ENCODE measurements around the gene SLC16A11. TPM values are rescaled to one million over a fixed set of nuclear protein-coding genes. Genes with fewer than 3 reads are reported as not detected.

SLC16A11 gene
- total RNA-seq, 1 experiment from 2014 or later, result 0.48 TPM

DNA sequence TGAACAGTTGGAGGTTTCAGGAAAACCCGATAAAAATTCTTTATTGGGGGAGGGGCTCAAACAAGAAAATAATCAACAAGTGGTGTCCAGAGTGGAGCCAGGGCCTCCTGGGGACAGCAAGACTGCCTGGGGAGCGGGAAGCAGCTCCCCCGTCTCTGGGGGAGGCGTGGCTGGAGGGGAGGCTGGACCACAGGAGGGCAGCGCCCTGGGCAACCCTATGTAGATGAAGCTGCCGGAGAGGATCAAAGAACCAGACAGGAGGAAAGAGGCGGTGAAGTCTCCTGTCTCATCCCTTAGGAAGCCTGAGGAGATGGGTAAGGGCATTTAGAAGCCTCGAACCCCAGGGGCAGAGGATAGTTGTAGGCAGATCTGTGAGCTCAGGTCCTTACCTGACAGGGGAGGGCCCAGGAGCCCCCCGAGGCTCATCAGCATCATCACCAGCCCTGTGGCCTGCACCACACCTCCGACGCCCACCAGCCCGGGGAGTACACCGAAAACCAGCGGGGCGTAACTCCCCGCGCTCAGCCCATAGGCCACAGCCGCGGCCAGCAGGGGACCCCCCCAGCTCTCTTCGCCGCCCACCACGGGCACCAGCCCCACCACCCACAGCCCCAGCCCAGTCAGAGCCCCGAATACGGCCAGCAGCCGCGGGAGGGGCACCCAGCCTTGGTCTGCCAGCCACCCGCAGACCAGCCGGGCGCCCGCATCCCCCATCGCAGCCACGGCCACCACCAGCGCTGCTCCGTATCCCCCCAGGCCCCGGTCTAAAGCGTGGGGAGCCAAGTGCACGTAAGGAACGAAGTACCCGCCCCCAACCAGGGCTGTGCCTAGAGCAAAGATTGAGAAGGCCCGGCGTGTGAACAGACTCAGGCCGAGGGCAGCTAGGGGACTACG is 2.0 kb downstream of the SLC16A11 start (continued):
- TF ChIP-seq ZNF671 (CRISPR knock-in tag; IDR thresholded peaks at IDR 0.05) (no peak), RELA (CRISPR knock-in tag; IDR thresholded peaks at IDR 0.05; ENCODE audit: borderline replicate concordance) (no peak), TEAD4 (CRISPR knock-in tag; IDR thresholded peaks at IDR 0.05) (no peak)

DNA sequence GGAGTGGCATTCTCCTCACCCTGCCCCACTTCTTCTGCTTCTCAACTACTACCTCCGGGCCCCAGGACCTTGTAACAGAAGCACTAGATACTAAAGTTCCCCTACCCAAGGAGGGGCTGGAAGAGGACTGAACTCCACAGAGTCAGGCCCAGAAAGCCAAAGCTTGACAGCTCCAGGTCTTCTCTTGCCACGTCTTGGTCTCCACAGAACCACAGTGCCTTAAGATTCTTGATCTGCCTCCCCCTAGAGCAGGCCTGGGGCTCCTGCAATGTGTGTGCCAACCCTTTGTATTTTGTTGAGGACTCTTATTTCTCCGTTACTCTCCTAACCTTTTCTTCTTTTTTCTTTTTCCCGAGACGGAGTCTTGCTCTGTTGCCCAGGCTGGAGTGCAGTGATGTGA is 4.1 kb downstream of the SLC16A11 start:
- H3K36me3 Mint-ChIP-seq, result no peaks in the 10 kb centered on the region
- no peak overlapping the region for H3K4me3 Mint-ChIP-seq
- H3K9me3 Mint-ChIP-seq, result no peaks in the 10 kb centered on the region
- ChIA-PET CTCF (interaction anchor here (1.2 to 1.5 kb wide), 3 partner anchors 16 to 125 kb away, joined by 3 read pairs; no protein-coding TSS in a partner anchor), POLR2A (no interaction called here)
- ATAC-seq, result no peak
- peaks cover 29% of the 10 kb centered on the region for H3K4me1 Mint-ChIP-seq
- H3K27me3 Mint-ChIP-seq (ENCODE audit: low read depth), result peaks cover 48% of the 10 kb centered on the region
- H3K27ac Mint-ChIP-seq, result no peak overlapping the region
- TF ChIP-seq, protein P1, sequence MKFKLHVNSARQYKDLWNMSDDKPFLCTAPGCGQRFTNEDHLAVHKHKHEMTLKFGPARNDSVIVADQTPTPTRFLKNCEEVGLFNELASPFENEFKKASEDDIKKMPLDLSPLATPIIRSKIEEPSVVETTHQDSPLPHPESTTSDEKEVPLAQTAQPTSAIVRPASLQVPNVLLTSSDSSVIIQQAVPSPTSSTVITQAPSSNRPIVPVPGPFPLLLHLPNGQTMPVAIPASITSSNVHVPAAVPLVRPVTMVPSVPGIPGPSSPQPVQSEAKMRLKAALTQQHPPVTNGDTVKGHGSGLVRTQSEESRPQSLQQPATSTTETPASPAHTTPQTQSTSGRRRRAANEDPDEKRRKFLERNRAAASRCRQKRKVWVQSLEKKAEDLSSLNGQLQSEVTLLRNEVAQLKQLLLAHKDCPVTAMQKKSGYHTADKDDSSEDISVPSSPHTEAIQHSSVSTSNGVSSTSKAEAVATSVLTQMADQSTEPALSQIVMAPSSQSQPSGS (CRISPR knock-in tag; IDR thresholded peaks at IDR 0.05; ENCODE audit: borderline replicate concordance, low read depth), result no peak
- TF ChIP-seq ZNF281 (CRISPR knock-in tag; IDR thresholded peaks at IDR 0.05), result no peak
- TF ChIP-seq ZBTB21 (CRISPR knock-in tag; IDR thresholded peaks at IDR 0.05; ENCODE audit: borderline replicate concordance), result no peak
- TF ChIP-seq ZMAT4 (CRISPR knock-in tag; IDR thresholded peaks at IDR 0.05), result no peak
- no peak for TF ChIP-seq OVOL2 (CRISPR knock-in tag; IDR thresholded peaks at IDR 0.05; ENCODE audit: borderline replicate concordance)
- no peak for TF ChIP-seq SP1 (CRISPR knock-in tag; conservative IDR thresholded peaks at IDR 0.05)
- no peak for TF ChIP-seq NR2C2 (CRISPR knock-in tag; IDR thresholded peaks at IDR 0.05)
- TF ChIP-seq ZNF425 (CRISPR knock-in tag; conservative IDR thresholded peaks at IDR 0.05), result no peak
- DNase-seq (ENCODE audit: low spot score), result no peak

DNA sequence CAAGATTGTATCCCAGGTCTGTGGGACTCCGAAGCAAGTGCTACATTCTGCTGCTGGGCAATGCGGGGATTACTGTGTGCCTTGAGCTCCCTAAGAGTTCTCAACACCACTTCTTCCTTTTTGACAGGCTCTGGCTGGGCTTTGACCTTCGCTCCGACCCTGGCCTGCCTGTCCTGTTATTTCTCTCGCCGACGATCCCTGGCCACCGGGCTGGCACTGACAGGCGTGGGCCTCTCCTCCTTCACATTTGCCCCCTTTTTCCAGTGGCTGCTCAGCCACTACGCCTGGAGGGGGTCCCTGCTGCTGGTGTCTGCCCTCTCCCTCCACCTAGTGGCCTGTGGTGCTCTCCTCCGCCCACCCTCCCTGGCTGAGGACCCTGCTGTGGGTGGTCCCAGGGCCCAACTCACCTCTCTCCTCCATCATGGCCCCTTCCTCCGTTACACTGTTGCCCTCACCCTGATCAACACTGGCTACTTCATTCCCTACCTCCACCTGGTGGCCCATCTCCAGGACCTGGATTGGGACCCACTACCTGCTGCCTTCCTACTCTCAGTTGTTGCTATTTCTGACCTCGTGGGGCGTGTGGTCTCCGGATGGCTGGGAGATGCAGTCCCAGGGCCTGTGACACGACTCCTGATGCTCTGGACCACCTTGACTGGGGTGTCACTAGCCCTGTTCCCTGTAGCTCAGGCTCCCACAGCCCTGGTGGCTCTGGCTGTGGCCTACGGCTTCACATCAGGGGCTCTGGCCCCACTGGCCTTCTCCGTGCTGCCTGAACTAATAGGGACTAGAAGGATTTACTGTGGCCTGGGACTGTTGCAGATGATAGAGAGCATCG is 5.6 kb downstream of the SLC16A11 start:
- Mint-ChIP-seq H3K36me3 (no peaks in the 10 kb centered on the region), H3K27me3 (ENCODE audit: low read depth) (peaks cover 32% of the 10 kb centered on the region), H3K9me3 (no peaks in the 10 kb centered on the region), H3K27ac (no peak overlapping the region), H3K4me1 (peaks cover 29% of the 10 kb centered on the region), H3K4me3 (no peak overlapping the region)
- ChIA-PET CTCF (interaction anchor here (0.8 to 1.5 kb wide), 6 partner anchors 14 to 176 kb away, joined by 3 to 5 read pairs (median 4); no protein-coding TSS in a partner anchor), POLR2A (no interaction called here)
- DNase-seq (ENCODE audit: low spot score), result no peak
- ATAC-seq, result no peak
- no peak for TF ChIP-seq ZNF423 (CRISPR knock-in tag; IDR thresholded peaks at IDR 0.05)
- TF ChIP-seq GTF2I (CRISPR knock-in tag; conservative IDR thresholded peaks at IDR 0.05), result no peak
- no peak for TF ChIP-seq CREB1 (CRISPR knock-in tag; IDR thresholded peaks at IDR 0.05)
- TF ChIP-seq, protein P2, sequence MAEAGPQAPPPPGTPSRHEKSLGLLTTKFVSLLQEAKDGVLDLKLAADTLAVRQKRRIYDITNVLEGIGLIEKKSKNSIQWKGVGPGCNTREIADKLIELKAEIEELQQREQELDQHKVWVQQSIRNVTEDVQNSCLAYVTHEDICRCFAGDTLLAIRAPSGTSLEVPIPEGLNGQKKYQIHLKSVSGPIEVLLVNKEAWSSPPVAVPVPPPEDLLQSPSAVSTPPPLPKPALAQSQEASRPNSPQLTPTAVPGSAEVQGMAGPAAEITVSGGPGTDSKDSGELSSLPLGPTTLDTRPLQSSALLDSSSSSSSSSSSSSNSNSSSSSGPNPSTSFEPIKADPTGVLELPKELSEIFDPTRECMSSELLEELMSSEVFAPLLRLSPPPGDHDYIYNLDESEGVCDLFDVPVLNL (CRISPR knock-in tag; IDR thresholded peaks at IDR 0.05; ENCODE audit: borderline replicate concordance, low read depth), result no peak
- TF ChIP-seq, protein P3, sequence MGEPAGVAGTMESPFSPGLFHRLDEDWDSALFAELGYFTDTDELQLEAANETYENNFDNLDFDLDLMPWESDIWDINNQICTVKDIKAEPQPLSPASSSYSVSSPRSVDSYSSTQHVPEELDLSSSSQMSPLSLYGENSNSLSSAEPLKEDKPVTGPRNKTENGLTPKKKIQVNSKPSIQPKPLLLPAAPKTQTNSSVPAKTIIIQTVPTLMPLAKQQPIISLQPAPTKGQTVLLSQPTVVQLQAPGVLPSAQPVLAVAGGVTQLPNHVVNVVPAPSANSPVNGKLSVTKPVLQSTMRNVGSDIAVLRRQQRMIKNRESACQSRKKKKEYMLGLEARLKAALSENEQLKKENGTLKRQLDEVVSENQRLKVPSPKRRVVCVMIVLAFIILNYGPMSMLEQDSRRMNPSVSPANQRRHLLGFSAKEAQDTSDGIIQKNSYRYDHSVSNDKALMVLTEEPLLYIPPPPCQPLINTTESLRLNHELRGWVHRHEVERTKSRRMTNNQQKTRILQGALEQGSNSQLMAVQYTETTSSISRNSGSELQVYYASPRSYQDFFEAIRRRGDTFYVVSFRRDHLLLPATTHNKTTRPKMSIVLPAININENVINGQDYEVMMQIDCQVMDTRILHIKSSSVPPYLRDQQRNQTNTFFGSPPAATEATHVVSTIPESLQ (CRISPR knock-in tag; IDR thresholded peaks at IDR 0.05), result no peak
- no peak for TF ChIP-seq PREB (CRISPR knock-in tag; IDR thresholded peaks at IDR 0.05; ENCODE audit: borderline replicate concordance)
- no peak for TF ChIP-seq HMGA2 (CRISPR knock-in tag; IDR thresholded peaks at IDR 0.05)
